SK-N-SH (cell line): ENCODE data around the gene ADH1B. TPM values are rescaled to one million over a fixed set of nuclear protein-coding genes. Genes with fewer than 3 reads are reported as not detected.
"Not testable (repeated sequence)": the region's sequence is repeated elsewhere in the genome, so short reads cannot be mapped to it uniquely, and the experiment has no call there.

Experiments used
- CTCF ChIA-PET: fragments of 300-600, 350-600 bp; formaldehyde crosslinking; extraction: SDS; loops from one replicate; lab custom pipeline; 2021; lab: Yijun Ruan, JAX
- POLR2A ChIA-PET: fragments of 350-600 bp; sonication (Branson Sonifier 250); formaldehyde crosslinking; extraction: SDS; loops from one replicate; lab custom pipeline; 2020; ENCODE audit warnings: antibody characterized with exemption, inconsistent platforms; lab: Yijun Ruan, JAX
- DNase-seq: peaks from one replicate; pipeline ENCODE4 v3.0.0; 2012
- H2AFZ ChIP-seq: fragments of 200-600 bp; sonication (generic); 2 replicates; pipeline ENCODE4 v1.8.1; 2016; ENCODE audit warnings: antibody characterized with exemption, mild to moderate bottlenecking, low read depth
- H3F3A ChIP-seq: fragments of 200-600 bp; sonication (generic); replicated peaks from 2 replicates; pipeline ENCODE3; 2016; ENCODE audit warnings: antibody characterized with exemption, mild to moderate bottlenecking; ENCODE audit not compliant: insufficient read depth
- H3K27ac ChIP-seq, 2 experiments: fragments of 200-500 bp in 1 of 2; fragments of 200-600 bp in 1 of 2; sonication (Bioruptor generic) in 1 of 2; sonication (generic), shearing (Covaris generic) in 1 of 2; 2 replicates each; pipeline versions ENCODE4 v1.5.1 to v1.6.1; 2014 to 2016; ENCODE audit warnings: low read depth in 2 of 2, inconsistent platforms in 1 of 2, low read length in 1 of 2, mild to moderate bottlenecking in 1 of 2, mixed read lengths in 1 of 2
- H3K27me3 ChIP-seq: fragments of 200-600 bp; sonication (generic), shearing (Covaris generic); 2 replicates; pipeline ENCODE4 v1.6.1; 2016; ENCODE audit warnings: mixed run types; ENCODE audit not compliant: insufficient read depth
- H3K36me3 ChIP-seq, 2 experiments: fragments of 200-500 bp in 1 of 2; fragments of 200-600 bp in 1 of 2; sonication (Bioruptor generic) in 1 of 2; sonication (generic) in 1 of 2; replicated peaks in 1 of 2; 2 replicates each; pipeline versions ENCODE3 to v1.5.1; 2014 to 2016; ENCODE audit warnings: low read length in 1 of 2, mild to moderate bottlenecking in 1 of 2; ENCODE audit not compliant: insufficient read depth in 2 of 2, control insufficient read depth in 1 of 2
- H3K4me1 ChIP-seq, 2 experiments: fragments of 200-500 bp in 1 of 2; fragments of 200-600 bp in 1 of 2; sonication (Bioruptor generic) in 1 of 2; sonication (generic), shearing (Covaris generic) in 1 of 2; 2 replicates each; pipeline versions ENCODE4 v1.5.1 to v1.6.1; 2014 to 2016; ENCODE audit warnings: low read depth in 1 of 2, low read length in 1 of 2, mixed run types in 1 of 2; ENCODE audit not compliant: insufficient read depth in 2 of 2, control insufficient read depth in 1 of 2
- H3K4me2 ChIP-seq: fragments of 200-600 bp; sonication (generic), shearing (Covaris generic); 2 replicates; pipeline ENCODE4 v1.6.1; 2017; ENCODE audit warnings: mixed run types
- H3K4me3 ChIP-seq, 2 experiments: fragments of 200-500 bp in 1 of 2; fragments of 200-600 bp in 1 of 2; sonication (Bioruptor generic) in 1 of 2; sonication (generic), shearing (Covaris generic) in 1 of 2; 2 replicates each; pipeline versions ENCODE4 v1.5.1 to v1.8.1; 2014 to 2016; ENCODE audit warnings: low read depth in 2 of 2, inconsistent platforms in 1 of 2, low read length in 1 of 2, mild to moderate bottlenecking in 1 of 2, mixed read lengths in 1 of 2, moderate library complexity in 1 of 2
- H3K79me2 ChIP-seq: fragments of 200-600 bp; sonication (generic); 2 replicates; pipeline ENCODE4 v1.8.1; 2017; ENCODE audit warnings: mild to moderate bottlenecking; ENCODE audit not compliant: insufficient read depth
- H3K9ac ChIP-seq: fragments of 200-600 bp; sonication (generic); 2 replicates; pipeline ENCODE4 v1.6.1; 2017; ENCODE audit warnings: mixed run types
- H3K9me2 ChIP-seq: fragments of 200-600 bp; sonication (generic); 2 replicates; pipeline ENCODE4 v1.6.1; 2017; ENCODE audit warnings: mixed run types
- H3K9me3 ChIP-seq: fragments of 200-600 bp; sonication (generic); 2 replicates; pipeline ENCODE4 v1.6.1; 2017; ENCODE audit warnings: mixed run types, mild to moderate bottlenecking, moderate library complexity
- H4K20me1 ChIP-seq: fragments of 200-600 bp; sonication (generic); 2 replicates; pipeline ENCODE4 v1.6.1; 2017; ENCODE audit warnings: mild to moderate bottlenecking, mixed run types; ENCODE audit not compliant: insufficient read depth
- ELF1 ChIP-seq: IDR thresholded peaks from 2 replicates; pipeline ENCODE4 v1.4.0; 2012
- EZH2phosphoT487 ChIP-seq: fragments of 200-600 bp; sonication (generic); IDR thresholded peaks from 2 replicates; pipeline ENCODE4 v1.6.1; 2017; ENCODE audit warnings: low read depth, mixed run types, mild to moderate bottlenecking, antibody characterized with exemption, moderate library complexity, borderline replicate concordance
- FOXJ3 ChIP-seq: sonication (generic); formaldehyde crosslinking; IDR thresholded peaks from 2 replicates; pipeline ENCODE4 v1.5.1; 2020; ENCODE audit warnings: mild to moderate bottlenecking, missing genetic modification reagents
- FOXM1 ChIP-seq: IDR thresholded peaks from 2 replicates; pipeline ENCODE4 v1.4.0; 2012; ENCODE audit warnings: low read depth, mild to moderate bottlenecking
- POLR2AphosphoS5 ChIP-seq: IDR thresholded peaks from 2 replicates; pipeline ENCODE4 v1.6.1; 2012; ENCODE audit warnings: low read depth, low read length
- RCOR1 ChIP-seq: fragments of 150-350 bp; IDR thresholded peaks from 2 replicates; pipeline ENCODE4 v1.6.1; 2017; ENCODE audit warnings: antibody characterized with exemption, low read length
- SIN3A ChIP-seq: IDR thresholded peaks from 2 replicates; pipeline ENCODE4 v1.6.1; 2012; ENCODE audit warnings: low read depth, mild to moderate bottlenecking, low read length, moderate library complexity, borderline replicate concordance
- SMC3 ChIP-seq: IDR thresholded peaks from 2 replicates; pipeline ENCODE4 v1.6.1; 2012; ENCODE audit warnings: low read depth, low read length, improper control_type of control experiment
- TCF12 ChIP-seq: IDR thresholded peaks from 2 replicates; pipeline ENCODE4 v1.4.0; 2012
- TEAD4 ChIP-seq: IDR thresholded peaks from 2 replicates; pipeline ENCODE4 v1.4.0; 2012; ENCODE audit warnings: mild to moderate bottlenecking, borderline replicate concordance; ENCODE audit not compliant: insufficient read depth
- WGBS: methylation state at CpG from one replicate; pipeline ENCODE4 v1.1.6; 2017; ENCODE audit warnings: low lambda C conversion rate; 5-methylcytosine and 5-hydroxymethylcytosine counted together
- polyA plus RNA-seq, 3 experiments: library from polyadenylated mRNA; depleted of rRNA; stranded (reverse); fragments of >200 nt; gene quantifications; 2 replicates each; pipeline ENCODE4 v1.2.3, GENCODE V29; 2012
- TF ChIP-seq, protein P1 (sequence below): IDR thresholded peaks from 2 replicates; pipeline ENCODE4 v1.4.0; 2012; ENCODE audit warnings: low read depth, borderline replicate concordance
- TF ChIP-seq, protein P2 (sequence below): fragments of 200-600 bp; sonication (generic); IDR thresholded peaks from 2 replicates; pipeline ENCODE4 v1.6.1; 2017; ENCODE audit warnings: antibody characterized with exemption, mild to moderate bottlenecking, moderate library complexity
- TF ChIP-seq, protein P3 (sequence below): IDR thresholded peaks from 2 replicates; pipeline ENCODE4; 2012
- TF ChIP-seq, protein P4 (sequence below): IDR thresholded peaks from 2 replicates; pipeline ENCODE4 v1.6.1; 2012; ENCODE audit warnings: mild to moderate bottlenecking, low read depth, low read length, moderate library complexity

The ADH1B gene
- polyA plus RNA-seq, 1 of the 3 experiments (the other 2 are of a cell fraction), result not detected

DNA sequence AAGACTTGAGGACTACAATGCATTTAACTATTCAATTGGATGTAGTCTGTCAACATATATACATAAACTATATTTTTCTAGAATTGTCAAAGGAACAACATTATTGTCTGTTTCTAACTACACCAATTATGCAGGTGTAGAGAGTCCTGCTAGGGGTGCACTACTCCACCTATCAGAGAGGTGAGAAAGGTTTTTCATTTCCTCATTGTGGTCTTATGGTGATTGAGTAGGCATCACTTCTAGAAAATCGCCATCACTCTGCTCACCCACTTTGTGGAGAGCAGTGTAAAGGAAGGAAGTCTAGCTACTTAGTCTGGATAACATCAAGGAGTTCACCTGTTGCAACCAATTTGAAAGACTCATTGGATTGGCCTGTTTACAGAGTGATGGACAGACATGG is 35.8 kb upstream of the ADH1B start:
- Histone ChIP-seq H3K4me1 (no peaks in the 10 kb centered on the region), H2AFZ (no peak overlapping the region)

DNA sequence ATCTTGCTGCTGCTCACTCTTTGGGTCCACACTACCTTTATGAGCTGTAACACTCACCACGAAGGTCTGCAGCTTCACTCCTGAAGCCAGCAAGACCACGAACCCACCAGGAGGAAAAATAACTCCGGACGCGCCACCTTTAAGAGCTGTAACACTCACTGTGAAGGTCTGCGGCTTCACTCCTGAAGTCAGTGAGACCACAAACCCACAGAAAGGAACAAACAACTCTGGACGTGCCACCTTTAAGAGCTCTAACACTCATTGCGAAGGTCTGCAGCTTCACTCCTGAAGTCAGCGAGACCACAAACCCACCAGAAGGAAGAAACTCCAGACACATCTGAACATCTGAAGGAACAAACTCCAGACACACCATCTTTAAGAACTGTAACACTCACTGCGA is 34.9 kb upstream of the ADH1B start:
- H3K4me2 ChIP-seq, CTCF ChIA-PET, POLR2A ChIA-PET: not testable (repeated sequence)

More for the DNA sequence above, 35.8 kb upstream of the ADH1B start:
- no peaks in the 10 kb centered on the region for H3K36me3 ChIP-seq
- H3F3A ChIP-seq, result no peaks in the 10 kb centered on the region
- CTCF ChIA-PET, result no interaction called here
- no peaks in the 10 kb centered on the region for H3K79me2 ChIP-seq
- TF ChIP-seq, protein P1, sequence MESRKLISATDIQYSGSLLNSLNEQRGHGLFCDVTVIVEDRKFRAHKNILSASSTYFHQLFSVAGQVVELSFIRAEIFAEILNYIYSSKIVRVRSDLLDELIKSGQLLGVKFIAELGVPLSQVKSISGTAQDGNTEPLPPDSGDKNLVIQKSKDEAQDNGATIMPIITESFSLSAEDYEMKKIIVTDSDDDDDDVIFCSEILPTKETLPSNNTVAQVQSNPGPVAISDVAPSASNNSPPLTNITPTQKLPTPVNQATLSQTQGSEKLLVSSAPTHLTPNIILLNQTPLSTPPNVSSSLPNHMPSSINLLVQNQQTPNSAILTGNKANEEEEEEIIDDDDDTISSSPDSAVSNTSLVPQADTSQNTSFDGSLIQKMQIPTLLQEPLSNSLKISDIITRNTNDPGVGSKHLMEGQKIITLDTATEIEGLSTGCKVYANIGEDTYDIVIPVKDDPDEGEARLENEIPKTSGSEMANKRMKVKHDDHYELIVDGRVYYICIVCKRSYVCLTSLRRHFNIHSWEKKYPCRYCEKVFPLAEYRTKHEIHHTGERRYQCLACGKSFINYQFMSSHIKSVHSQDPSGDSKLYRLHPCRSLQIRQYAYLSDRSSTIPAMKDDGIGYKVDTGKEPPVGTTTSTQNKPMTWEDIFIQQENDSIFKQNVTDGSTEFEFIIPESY, result no peak
- no peak for TF ChIP-seq TCF12
- TF ChIP-seq FOXJ3 (CRISPR knock-in tag), result no peak
- no peak for TF ChIP-seq POLR2AphosphoS5
- TF ChIP-seq EZH2phosphoT487, result no peak
- TF ChIP-seq, protein P2, sequence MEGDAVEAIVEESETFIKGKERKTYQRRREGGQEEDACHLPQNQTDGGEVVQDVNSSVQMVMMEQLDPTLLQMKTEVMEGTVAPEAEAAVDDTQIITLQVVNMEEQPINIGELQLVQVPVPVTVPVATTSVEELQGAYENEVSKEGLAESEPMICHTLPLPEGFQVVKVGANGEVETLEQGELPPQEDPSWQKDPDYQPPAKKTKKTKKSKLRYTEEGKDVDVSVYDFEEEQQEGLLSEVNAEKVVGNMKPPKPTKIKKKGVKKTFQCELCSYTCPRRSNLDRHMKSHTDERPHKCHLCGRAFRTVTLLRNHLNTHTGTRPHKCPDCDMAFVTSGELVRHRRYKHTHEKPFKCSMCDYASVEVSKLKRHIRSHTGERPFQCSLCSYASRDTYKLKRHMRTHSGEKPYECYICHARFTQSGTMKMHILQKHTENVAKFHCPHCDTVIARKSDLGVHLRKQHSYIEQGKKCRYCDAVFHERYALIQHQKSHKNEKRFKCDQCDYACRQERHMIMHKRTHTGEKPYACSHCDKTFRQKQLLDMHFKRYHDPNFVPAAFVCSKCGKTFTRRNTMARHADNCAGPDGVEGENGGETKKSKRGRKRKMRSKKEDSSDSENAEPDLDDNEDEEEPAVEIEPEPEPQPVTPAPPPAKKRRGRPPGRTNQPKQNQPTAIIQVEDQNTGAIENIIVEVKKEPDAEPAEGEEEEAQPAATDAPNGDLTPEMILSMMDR, result no peak
- no peak for TF ChIP-seq TEAD4
- no peak for TF ChIP-seq FOXM1
- TF ChIP-seq SMC3, result no peak
- TF ChIP-seq, protein P3, sequence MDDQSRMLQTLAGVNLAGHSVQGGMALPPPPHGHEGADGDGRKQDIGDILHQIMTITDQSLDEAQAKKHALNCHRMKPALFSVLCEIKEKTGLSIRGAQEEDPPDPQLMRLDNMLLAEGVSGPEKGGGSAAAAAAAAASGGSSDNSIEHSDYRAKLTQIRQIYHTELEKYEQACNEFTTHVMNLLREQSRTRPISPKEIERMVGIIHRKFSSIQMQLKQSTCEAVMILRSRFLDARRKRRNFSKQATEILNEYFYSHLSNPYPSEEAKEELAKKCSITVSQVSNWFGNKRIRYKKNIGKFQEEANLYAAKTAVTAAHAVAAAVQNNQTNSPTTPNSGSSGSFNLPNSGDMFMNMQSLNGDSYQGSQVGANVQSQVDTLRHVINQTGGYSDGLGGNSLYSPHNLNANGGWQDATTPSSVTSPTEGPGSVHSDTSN, result no peak
- no peak for TF ChIP-seq RCOR1
- no peak for TF ChIP-seq ELF1
- no peak for TF ChIP-seq SIN3A
- TF ChIP-seq, protein P4, sequence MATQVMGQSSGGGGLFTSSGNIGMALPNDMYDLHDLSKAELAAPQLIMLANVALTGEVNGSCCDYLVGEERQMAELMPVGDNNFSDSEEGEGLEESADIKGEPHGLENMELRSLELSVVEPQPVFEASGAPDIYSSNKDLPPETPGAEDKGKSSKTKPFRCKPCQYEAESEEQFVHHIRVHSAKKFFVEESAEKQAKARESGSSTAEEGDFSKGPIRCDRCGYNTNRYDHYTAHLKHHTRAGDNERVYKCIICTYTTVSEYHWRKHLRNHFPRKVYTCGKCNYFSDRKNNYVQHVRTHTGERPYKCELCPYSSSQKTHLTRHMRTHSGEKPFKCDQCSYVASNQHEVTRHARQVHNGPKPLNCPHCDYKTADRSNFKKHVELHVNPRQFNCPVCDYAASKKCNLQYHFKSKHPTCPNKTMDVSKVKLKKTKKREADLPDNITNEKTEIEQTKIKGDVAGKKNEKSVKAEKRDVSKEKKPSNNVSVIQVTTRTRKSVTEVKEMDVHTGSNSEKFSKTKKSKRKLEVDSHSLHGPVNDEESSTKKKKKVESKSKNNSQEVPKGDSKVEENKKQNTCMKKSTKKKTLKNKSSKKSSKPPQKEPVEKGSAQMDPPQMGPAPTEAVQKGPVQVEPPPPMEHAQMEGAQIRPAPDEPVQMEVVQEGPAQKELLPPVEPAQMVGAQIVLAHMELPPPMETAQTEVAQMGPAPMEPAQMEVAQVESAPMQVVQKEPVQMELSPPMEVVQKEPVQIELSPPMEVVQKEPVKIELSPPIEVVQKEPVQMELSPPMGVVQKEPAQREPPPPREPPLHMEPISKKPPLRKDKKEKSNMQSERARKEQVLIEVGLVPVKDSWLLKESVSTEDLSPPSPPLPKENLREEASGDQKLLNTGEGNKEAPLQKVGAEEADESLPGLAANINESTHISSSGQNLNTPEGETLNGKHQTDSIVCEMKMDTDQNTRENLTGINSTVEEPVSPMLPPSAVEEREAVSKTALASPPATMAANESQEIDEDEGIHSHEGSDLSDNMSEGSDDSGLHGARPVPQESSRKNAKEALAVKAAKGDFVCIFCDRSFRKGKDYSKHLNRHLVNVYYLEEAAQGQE, result no peak
- H3K4me3 ChIP-seq, result no peak overlapping the region
- WGBS, result 0% methylated on average over 1 of the region's 1 CpG
- no peaks in the 10 kb centered on the region for H4K20me1 ChIP-seq
- H3K27me3 ChIP-seq, result no peaks in the 10 kb centered on the region
- DNase-seq, result no peak
- no peak overlapping the region for H3K4me2 ChIP-seq
- H3K9me3 ChIP-seq, result no peaks in the 10 kb centered on the region
- no peak overlapping the region for H3K9ac ChIP-seq
- POLR2A ChIA-PET, result no interaction called here
- H3K27ac ChIP-seq, result no peak overlapping the region
- H3K9me2 ChIP-seq, result 0 out of 2 replicates have a peak, but pooled peaks cover 1% of the 10 kb centered on the region

More for the DNA sequence above, 34.9 kb upstream of the ADH1B start:
- H3K27ac ChIP-seq, H3K9me2 ChIP-seq, H4K20me1 ChIP-seq, H3K4me1 ChIP-seq, DNase-seq, H3K79me2 ChIP-seq, H3F3A ChIP-seq, H3K4me3 ChIP-seq, H3K9ac ChIP-seq, H3K9me3 ChIP-seq, H2AFZ ChIP-seq, H3K27me3 ChIP-seq, H3K36me3 ChIP-seq: not testable (repeated sequence)
- WGBS, result 29% methylated on average over 8 of the region's 10 CpGs
